SK-N-SH (cell line): ENCODE results near the gene CDK6.

Source experiments
- EP300 ChIP-seq, 2 experiments: IDR thresholded peaks; 2 replicates each; pipeline versions ENCODE4 v1.4.0 to v1.6.1; 2012; ENCODE audit warnings: borderline replicate concordance in 1 of 2, low read depth in 1 of 2, low read length in 1 of 2
- EZH2phosphoT487 ChIP-seq: fragments of 200-600 bp; sonication (generic); IDR thresholded peaks from 2 replicates; pipeline ENCODE4 v1.6.1; 2017; ENCODE audit warnings: low read depth, mixed run types, mild to moderate bottlenecking, antibody characterized with exemption, moderate library complexity, borderline replicate concordance
- FOXJ3 ChIP-seq: sonication (generic); formaldehyde crosslinking; IDR thresholded peaks from 2 replicates; pipeline ENCODE4 v1.5.1; 2020; ENCODE audit warnings: mild to moderate bottlenecking, missing genetic modification reagents
- NRF1 ChIP-seq: IDR thresholded peaks from 2 replicates; pipeline ENCODE4 v1.6.1; 2012; ENCODE audit warnings: low read depth, mild to moderate bottlenecking, low read length
- RAD21 ChIP-seq: IDR thresholded peaks from 2 replicates; pipeline ENCODE4 v1.6.1; 2012; ENCODE audit warnings: mild to moderate bottlenecking, low read length
- RXRA ChIP-seq: IDR thresholded peaks from 2 replicates; pipeline ENCODE4 v1.4.0; 2012; ENCODE audit warnings: low read depth, mild to moderate bottlenecking, borderline replicate concordance
- TAF1 ChIP-seq: IDR thresholded peaks from 2 replicates; pipeline ENCODE4 v1.6.1; 2012; ENCODE audit warnings: low read depth, mild to moderate bottlenecking, low read length, moderate library complexity, borderline replicate concordance
- TCF12 ChIP-seq: IDR thresholded peaks from 2 replicates; pipeline ENCODE4 v1.4.0; 2012
- TF ChIP-seq, protein P1 (sequence below): IDR thresholded peaks from 2 replicates; pipeline ENCODE4 v1.4.0; 2012; ENCODE audit warnings: low read depth, borderline replicate concordance
- TF ChIP-seq, protein P2 (sequence below): IDR thresholded peaks from 2 replicates; pipeline ENCODE4; 2012
- TF ChIP-seq, protein P3 (sequence below): fragments of 200-600 bp; sonication (generic); IDR thresholded peaks from 2 replicates; pipeline ENCODE4 v1.6.1; 2017; ENCODE audit warnings: antibody characterized with exemption, mild to moderate bottlenecking, moderate library complexity

GRCh38 chr7:92837000-92837749 lies 802 bp upstream of the CDK6 start:
- TF ChIP-seq EP300 (IDR thresholded peaks at IDR 0.05; ENCODE audit: borderline replicate concordance in 1 of 2, low read depth in 1 of 2, low read length in 1 of 2): no peak
- no peak for TF ChIP-seq RAD21
- TF ChIP-seq, protein P1, sequence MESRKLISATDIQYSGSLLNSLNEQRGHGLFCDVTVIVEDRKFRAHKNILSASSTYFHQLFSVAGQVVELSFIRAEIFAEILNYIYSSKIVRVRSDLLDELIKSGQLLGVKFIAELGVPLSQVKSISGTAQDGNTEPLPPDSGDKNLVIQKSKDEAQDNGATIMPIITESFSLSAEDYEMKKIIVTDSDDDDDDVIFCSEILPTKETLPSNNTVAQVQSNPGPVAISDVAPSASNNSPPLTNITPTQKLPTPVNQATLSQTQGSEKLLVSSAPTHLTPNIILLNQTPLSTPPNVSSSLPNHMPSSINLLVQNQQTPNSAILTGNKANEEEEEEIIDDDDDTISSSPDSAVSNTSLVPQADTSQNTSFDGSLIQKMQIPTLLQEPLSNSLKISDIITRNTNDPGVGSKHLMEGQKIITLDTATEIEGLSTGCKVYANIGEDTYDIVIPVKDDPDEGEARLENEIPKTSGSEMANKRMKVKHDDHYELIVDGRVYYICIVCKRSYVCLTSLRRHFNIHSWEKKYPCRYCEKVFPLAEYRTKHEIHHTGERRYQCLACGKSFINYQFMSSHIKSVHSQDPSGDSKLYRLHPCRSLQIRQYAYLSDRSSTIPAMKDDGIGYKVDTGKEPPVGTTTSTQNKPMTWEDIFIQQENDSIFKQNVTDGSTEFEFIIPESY: no peak
- no peak for TF ChIP-seq EZH2phosphoT487
- no peak for TF ChIP-seq RXRA
- no peak for TF ChIP-seq TCF12
- TF ChIP-seq, protein P2, sequence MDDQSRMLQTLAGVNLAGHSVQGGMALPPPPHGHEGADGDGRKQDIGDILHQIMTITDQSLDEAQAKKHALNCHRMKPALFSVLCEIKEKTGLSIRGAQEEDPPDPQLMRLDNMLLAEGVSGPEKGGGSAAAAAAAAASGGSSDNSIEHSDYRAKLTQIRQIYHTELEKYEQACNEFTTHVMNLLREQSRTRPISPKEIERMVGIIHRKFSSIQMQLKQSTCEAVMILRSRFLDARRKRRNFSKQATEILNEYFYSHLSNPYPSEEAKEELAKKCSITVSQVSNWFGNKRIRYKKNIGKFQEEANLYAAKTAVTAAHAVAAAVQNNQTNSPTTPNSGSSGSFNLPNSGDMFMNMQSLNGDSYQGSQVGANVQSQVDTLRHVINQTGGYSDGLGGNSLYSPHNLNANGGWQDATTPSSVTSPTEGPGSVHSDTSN: 0 out of 2 replicates have a peak, but pooled peaks have one; percentile 6
- TF ChIP-seq TAF1: no peak
- TF ChIP-seq, protein P3, sequence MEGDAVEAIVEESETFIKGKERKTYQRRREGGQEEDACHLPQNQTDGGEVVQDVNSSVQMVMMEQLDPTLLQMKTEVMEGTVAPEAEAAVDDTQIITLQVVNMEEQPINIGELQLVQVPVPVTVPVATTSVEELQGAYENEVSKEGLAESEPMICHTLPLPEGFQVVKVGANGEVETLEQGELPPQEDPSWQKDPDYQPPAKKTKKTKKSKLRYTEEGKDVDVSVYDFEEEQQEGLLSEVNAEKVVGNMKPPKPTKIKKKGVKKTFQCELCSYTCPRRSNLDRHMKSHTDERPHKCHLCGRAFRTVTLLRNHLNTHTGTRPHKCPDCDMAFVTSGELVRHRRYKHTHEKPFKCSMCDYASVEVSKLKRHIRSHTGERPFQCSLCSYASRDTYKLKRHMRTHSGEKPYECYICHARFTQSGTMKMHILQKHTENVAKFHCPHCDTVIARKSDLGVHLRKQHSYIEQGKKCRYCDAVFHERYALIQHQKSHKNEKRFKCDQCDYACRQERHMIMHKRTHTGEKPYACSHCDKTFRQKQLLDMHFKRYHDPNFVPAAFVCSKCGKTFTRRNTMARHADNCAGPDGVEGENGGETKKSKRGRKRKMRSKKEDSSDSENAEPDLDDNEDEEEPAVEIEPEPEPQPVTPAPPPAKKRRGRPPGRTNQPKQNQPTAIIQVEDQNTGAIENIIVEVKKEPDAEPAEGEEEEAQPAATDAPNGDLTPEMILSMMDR: no peak
- no peak for TF ChIP-seq FOXJ3 (CRISPR knock-in tag)
- TF ChIP-seq NRF1: no peak
